NCI-H1694 treated with DMSO at 0.1 percent for 48 hours (cell line): Measurements from ENCODE around the gene GNAS-AS1.

Experiments used
- DNase-seq: peaks from one replicate; lab custom pipeline; 2025; lab: John Stamatoyannopoulos, UW

The GNAS-AS1 gene

DNA sequence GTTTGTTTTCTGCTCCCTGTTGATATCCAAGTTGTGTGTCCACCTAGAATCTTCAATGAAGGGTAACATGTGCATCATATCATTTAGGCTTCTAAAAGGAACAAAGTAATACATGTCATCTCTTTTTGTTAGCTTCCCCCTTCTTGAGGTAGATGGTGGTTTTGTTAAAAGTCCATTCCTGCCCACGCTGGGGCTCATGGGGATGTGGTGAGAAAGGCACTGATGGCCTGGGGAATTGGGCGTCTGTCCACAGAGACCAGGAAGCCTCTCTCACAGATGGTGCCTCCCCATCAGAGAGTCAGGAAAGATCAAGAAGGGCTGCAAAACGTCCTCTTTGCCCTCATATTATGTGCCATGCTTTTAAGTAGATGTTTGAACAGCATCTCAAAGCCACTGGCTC, 34.3 kb upstream of the GNAS-AS1 start:
- DNase-seq: no peak

GRCh38 chr20:58883241-58883691, 32.6 kb upstream of the GNAS-AS1 start:
- no peak for DNase-seq

DNA sequence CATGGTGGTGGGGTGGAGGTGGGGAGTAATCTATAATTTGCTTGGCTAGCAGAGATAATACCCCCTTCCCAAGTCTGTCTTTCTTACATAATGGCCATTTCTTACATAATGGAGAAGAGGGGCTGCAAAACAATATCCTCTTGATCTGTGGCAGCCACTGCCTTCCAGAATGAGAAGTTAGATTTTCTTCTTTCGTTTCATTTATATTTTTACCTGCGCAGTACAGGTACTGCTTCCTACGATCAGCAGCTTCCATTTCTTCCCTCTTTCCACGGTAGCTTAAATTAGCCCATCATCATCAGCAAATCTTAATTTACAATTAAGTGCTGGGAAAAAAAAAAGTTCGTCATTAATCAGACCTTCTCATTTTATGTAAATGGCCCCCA, 32.0 kb upstream of the GNAS-AS1 start:
- DNase-seq: no peak

GRCh38 chr20:58880994-58881752, 30.5 kb upstream of the GNAS-AS1 start:
- DNase-seq: no peak

- DNase-seq: no peak
These were observed 29.7 kb upstream of the GNAS-AS1 start for GRCh38 chr20:58880441-58880840.

DNA sequence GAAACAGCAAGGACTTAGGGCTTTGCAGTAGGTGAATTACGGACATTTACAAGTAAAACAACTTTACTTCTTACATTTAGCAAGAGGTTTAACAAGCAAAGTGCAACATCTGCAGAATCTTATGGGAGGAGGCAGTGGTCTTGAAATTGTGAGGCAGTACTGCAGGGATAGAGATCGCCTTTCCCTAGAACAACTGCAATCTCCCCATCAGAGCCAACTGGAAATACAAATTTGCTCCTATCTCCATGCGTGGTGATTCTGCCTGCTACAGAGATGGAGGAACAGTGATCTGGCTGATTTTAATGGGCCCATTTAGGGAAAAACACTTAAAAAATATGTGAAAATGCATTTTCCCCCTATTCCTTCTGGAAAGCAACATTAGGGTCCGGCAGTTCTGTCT, 27.7 kb upstream of the GNAS-AS1 start:
- no peak for DNase-seq

GRCh38 chr20:58877976-58878360, 27.3 kb upstream of the GNAS-AS1 start:
- no peak for DNase-seq

DNA sequence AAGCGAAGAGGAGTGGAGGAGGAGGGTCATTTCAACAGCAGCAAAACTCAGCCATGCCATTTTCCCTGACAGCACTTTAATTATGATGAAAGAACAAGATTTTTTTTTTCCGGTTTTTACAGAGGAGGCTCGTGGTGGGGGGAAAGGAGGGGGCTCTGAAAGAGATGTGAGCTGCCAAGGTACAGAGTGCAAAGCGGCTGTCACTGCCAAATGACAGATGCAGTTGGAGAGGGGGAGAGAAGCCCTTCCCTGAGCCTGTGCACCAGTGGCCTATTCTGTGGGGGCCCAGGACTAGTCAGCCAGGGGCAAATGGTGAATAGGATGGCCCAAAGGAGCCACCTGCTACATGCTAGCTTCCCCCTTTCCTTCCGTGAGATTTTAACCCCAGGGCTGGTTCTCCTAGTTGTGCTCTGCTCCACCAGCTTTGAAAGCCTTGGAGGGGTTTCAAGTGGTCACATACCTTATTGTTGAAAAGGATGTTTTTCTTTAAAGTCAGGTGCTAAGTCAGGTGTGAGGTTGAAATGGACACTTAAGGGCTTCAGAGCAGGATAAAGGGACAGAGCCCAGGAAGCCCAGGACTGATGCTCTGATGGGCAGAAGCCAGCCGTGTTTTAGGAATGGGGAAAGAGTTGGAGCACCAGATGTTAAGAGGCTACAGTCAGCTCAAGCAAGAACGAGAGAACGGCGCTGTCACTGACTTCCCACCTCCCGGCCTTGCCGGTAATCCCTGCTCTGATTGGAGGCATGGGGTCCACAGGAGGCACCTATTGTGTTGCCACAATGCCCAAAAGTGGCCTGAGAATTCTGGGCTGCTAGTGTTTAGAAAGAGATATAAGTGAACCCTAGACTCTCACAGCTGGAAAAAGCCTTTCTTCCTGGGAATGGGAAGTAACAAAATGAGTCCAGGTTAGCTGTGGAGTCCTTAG, 26.6 kb upstream of the GNAS-AS1 start:
- DNase-seq: no peak

DNA sequence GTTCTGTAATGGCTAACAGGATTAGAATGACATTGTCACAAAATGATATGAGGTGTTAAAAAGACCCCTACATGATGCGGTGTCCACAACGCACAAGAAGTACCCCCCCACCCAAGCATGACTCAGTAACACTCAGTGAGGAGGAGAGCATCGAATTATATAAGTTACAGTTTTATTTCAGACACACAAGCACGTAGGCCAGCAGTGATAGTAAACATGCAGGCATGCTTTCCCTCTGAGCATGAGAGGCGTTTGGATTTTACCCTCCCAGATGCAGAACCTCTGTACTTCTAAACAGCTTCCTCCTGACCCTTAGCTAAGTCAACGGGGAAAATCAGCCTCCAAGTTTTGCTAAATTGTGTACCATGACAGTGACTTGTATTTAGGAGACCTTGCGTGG, 25.7 kb upstream of the GNAS-AS1 start:
- no peak for DNase-seq

- DNase-seq: no peak
These were observed 24.9 kb upstream of the GNAS-AS1 start for GRCh38 chr20:58875541-58876134.

GRCh38 chr20:58875111-58875510, 24.4 kb upstream of the GNAS-AS1 start:
- no peak for DNase-seq

DNA sequence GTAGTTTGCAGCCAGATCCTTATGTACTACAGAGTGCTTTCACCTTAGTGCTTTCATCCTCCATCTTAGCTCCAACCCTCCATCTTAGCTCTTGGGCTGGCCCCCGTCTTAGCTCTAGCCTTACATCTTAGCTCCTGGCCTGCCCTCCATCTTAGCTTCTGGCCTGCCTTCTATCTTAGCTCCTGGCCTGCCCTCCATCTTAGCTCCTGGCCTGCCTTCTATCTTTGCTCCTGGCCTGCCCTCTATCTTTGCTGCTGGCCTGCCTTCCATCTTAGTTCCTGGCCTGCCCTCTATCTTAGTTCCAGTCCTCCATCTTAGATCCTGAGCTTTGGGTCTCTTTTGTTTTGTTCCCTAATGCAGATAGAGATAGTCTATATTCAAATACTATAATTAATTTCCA, 23.8 kb upstream of the GNAS-AS1 start:
- no peak for DNase-seq

- no peak for DNase-seq
These were observed 20.9 kb upstream of the GNAS-AS1 start for GRCh38 chr20:58871533-58872102.

DNA sequence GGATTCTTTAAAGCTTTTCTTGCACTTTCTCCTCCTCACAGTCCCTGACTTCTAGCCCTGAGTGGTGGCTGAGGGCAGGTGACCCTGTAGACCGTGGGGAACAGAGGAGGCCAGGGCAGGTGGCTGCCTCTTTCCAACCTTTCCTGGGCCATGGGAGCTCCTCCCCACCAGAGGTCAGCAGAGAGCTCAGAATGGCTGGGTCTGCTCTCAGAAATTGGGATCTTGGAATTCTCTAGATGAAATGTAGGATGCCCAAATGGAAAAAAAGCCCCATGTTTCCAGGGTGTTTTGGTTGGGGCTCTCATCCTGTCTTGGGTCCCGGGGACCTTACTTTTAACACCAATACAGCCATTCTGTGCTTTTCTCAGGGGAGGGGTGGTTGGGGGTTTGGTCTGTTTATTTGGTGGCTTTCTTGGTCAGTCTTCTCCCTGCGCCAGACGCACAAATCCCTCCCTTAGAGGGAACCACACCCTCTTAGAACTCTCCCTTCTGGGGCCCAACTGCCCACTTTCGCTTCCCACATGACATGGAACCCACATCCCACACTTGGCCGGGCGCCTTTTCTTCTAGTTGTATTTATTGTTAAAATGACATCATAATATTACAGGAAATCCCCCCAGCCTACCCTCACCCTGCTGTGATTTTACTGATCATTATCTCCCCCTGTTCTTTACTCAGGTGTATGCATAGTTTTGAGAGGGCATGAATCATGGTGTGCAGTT, 19.8 kb upstream of the GNAS-AS1 start:
- DNase-seq: peak; percentile 17

GRCh38 chr20:58869662-58870227, 19.0 kb upstream of the GNAS-AS1 start:
- DNase-seq: no peak

DNA sequence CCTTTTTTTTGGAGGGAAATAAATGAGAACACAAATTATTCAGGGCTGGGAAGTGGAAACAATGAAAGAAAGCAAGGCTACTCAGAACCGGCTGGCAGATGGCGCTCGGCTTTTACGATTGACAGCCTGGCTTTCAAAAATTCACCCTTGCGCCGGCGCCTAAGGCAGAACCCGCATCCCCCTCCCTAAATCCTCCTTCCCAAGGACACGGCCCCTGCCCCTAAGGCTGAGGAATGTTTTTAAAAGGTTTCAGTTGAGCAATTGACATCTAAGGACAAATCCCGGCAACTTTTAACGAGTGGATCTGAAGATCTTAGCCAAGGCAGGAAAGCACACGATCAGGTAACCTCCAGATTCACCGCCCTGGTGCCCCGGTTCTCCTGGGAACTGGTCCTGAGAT, 18.1 kb upstream of the GNAS-AS1 start:
- no peak for DNase-seq

- DNase-seq: no peak
These were observed 16.5 kb upstream of the GNAS-AS1 start for GRCh38 chr20:58867211-58867610.

DNA sequence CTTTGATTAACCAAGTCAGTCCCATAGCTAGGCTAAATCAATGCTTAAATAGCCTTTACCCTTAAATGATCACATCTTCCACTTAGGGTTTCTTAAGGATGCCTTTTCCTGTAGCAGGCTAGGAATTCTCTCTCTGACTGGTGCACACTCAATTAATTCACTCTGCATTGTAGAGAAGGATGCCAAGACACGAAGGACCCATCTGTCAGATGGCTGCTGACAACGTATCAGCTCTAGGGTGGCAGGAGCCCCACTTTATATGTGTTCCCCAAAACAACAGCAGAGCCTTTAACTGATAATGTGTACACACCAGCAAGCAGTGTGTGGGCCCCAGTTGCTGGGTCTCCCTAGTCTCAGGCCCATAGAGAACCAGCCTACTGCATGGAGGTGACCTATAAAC, 15.1 kb upstream of the GNAS-AS1 start:
- DNase-seq: no peak

GRCh38 chr20:58864346-58864745, 13.6 kb upstream of the GNAS-AS1 start:
- no peak for DNase-seq

GRCh38 chr20:58863044-58863790, 12.5 kb upstream of the GNAS-AS1 start:
- DNase-seq: no peak
